22Rv1 (cell line): Measurements from ENCODE around the gene PKNOX2.

ENCODE experiments used
- ZFX ChIP-seq: fragments of 450-650 bp; IDR thresholded peaks from 2 replicates; pipeline ENCODE4 v1.6.1; 2017; ENCODE audit warnings: antibody characterized with exemption, borderline replicate concordance
- TF ChIP-seq, protein P1 (sequence below): fragments of 450-650 bp; IDR thresholded peaks from 2 replicates; pipeline ENCODE4 v1.5.1; 2017; ENCODE audit warnings: mild to moderate bottlenecking

- TF ChIP-seq, protein P1, sequence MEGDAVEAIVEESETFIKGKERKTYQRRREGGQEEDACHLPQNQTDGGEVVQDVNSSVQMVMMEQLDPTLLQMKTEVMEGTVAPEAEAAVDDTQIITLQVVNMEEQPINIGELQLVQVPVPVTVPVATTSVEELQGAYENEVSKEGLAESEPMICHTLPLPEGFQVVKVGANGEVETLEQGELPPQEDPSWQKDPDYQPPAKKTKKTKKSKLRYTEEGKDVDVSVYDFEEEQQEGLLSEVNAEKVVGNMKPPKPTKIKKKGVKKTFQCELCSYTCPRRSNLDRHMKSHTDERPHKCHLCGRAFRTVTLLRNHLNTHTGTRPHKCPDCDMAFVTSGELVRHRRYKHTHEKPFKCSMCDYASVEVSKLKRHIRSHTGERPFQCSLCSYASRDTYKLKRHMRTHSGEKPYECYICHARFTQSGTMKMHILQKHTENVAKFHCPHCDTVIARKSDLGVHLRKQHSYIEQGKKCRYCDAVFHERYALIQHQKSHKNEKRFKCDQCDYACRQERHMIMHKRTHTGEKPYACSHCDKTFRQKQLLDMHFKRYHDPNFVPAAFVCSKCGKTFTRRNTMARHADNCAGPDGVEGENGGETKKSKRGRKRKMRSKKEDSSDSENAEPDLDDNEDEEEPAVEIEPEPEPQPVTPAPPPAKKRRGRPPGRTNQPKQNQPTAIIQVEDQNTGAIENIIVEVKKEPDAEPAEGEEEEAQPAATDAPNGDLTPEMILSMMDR: no peak
- no peak for TF ChIP-seq ZFX
These were observed 18.3 kb upstream of the PKNOX2 start for GRCh38 chr11:125146232-125146631.
